HCT116 (cell line): ENCODE measurements around the gene ITGB6. TPM values are rescaled to one million over a fixed set of nuclear protein-coding genes. Genes with fewer than 3 reads are reported as not detected.

ENCODE experiments used
- ATAC-seq: fragments of 200-7000 bp; cut with Tn5 transposase; 2 replicates; pipeline ENCODE4 v1.9.1; 2020; ENCODE audit warnings: mild to moderate bottlenecking, moderate library complexity
- BruUV-seq: library from RNA; stranded (reverse); fragments of 400-500 nt; replicated peaks from 2 replicates; lab custom pipeline; 2021; lab: Mats Ljungman, UMichigan
- CTCF ChIA-PET: fragments of 300-600 bp; sonication (Branson Sonifier 250); formaldehyde crosslinking; loops from one replicate; lab custom pipeline; 2021; ENCODE audit warnings: antibody characterized with exemption; lab: Charles Lee
- POLR2A ChIA-PET: fragments of 300-600, 350-600 bp; sonication (Branson Sonifier 250); formaldehyde crosslinking; loops from one replicate; lab custom pipeline; 2021; ENCODE audit warnings: antibody characterized with exemption; lab: Charles Lee
- RAD21 ChIA-PET, 2 experiments: fragments of 300-600 bp; sonication (Branson Sonifier 250); formaldehyde crosslinking; loops; one replicate each; lab custom pipeline; 2023; ENCODE audit warnings: low total read pairs in 2 of 2; ENCODE audit not compliant: uncharacterized antibody in 2 of 2, unreplicated experiment in 2 of 2, low non-redundant PET in 1 of 2; lab: Charles Lee
- DNase-seq: peaks from one replicate; pipeline ENCODE4 v3.0.0-alpha.2; 2010; ENCODE audit warnings: low read depth, low spot score
- H2AFZ ChIP-seq: fragments of 200-600 bp; shearing (Covaris generic), sonication (generic); 2 replicates; pipeline ENCODE4 v1.6.1; 2017; ENCODE audit warnings: low read depth, mixed run types, mixed read lengths, antibody characterized with exemption, low read length; ENCODE audit not compliant: poor library complexity, severe bottlenecking
- H3K27ac ChIP-seq: 2 replicates; pipeline ENCODE4 v1.5.1; 2012; ENCODE audit warnings: low read depth, low read length
- H3K27me3 ChIP-seq: fragments of 200-600 bp; sonication (generic); 2 replicates; pipeline ENCODE4 v1.6.1; 2016; ENCODE audit warnings: mixed run types, low read length, mixed read lengths; ENCODE audit not compliant: insufficient read depth
- H3K36me3 ChIP-seq, 2 experiments: fragments of 200-500 bp in 1 of 2; fragments of 200-600 bp in 1 of 2; sonication (Bioruptor generic) in 1 of 2; sonication (generic) in 1 of 2; 2 replicates each; pipeline versions ENCODE4 v1.5.1 to v1.6.1; 2014 to 2016; ENCODE audit warnings: low read length in 2 of 2, inconsistent platforms in 1 of 2, mixed read lengths in 1 of 2, mixed run types in 1 of 2; ENCODE audit not compliant: insufficient read depth in 2 of 2, control insufficient read depth in 1 of 2
- H3K4me1 ChIP-seq, 2 experiments: fragments of 200-600 bp in 1 of 2; sonication (generic) in 1 of 2; 2 replicates each; pipeline versions ENCODE4 v1.5.1 to v1.6.1; 2012 to 2017; ENCODE audit warnings: low read length in 2 of 2, inconsistent platforms in 1 of 2, mild to moderate bottlenecking in 1 of 2, mixed read lengths in 1 of 2, mixed run types in 1 of 2, moderate library complexity in 1 of 2; ENCODE audit not compliant: insufficient read depth in 2 of 2, control insufficient read depth in 1 of 2
- H3K4me2 ChIP-seq: fragments of 200-600 bp; sonication (generic); 2 replicates; pipeline ENCODE4 v1.6.1; 2017; ENCODE audit warnings: mixed run types, low read length, mixed read lengths
- H3K4me3 ChIP-seq, 2 experiments: fragments of 200-600 bp in 1 of 2; sonication (generic) in 1 of 2; replicated peaks in 1 of 2; 2 replicates each; pipeline ENCODE4 v1.5.1; 2011 to 2016; ENCODE audit warnings: low read length in 2 of 2, control low read depth in 1 of 2, low read depth in 1 of 2, mild to moderate bottlenecking in 1 of 2, mixed read lengths in 1 of 2, mixed run types in 1 of 2
- H3K79me2 ChIP-seq: fragments of 200-600 bp; sonication (generic); 2 replicates; pipeline ENCODE4 v1.6.1; 2017; ENCODE audit warnings: mild to moderate bottlenecking, mixed run types, low read length, moderate library complexity, mixed read lengths; ENCODE audit not compliant: insufficient read depth
- H3K9ac ChIP-seq: fragments of 200-600 bp; sonication (generic); 2 replicates; pipeline ENCODE4 v1.6.1; 2016; ENCODE audit warnings: low read length, mixed read lengths
- H3K9me2 ChIP-seq: fragments of 200-600 bp; sonication (generic), shearing (Covaris generic); 2 replicates; pipeline ENCODE4 v1.6.1; 2017; ENCODE audit warnings: mixed run types, mild to moderate bottlenecking, moderate library complexity; ENCODE audit not compliant: insufficient read depth
- H3K9me3 ChIP-seq, 2 experiments: fragments of 200-500 bp in 1 of 2; fragments of 200-600 bp in 1 of 2; sonication (Bioruptor generic) in 1 of 2; sonication (generic) in 1 of 2; 2 replicates each; pipeline ENCODE4 v1.6.1; 2014 to 2017; ENCODE audit warnings: low read length in 2 of 2, mixed read lengths in 2 of 2, inconsistent platforms in 1 of 2, low read depth in 1 of 2, mild to moderate bottlenecking in 1 of 2, mixed run types in 1 of 2, moderate library complexity in 1 of 2; ENCODE audit not compliant: control insufficient read depth in 1 of 2, insufficient read depth in 1 of 2
- H4K20me1 ChIP-seq: fragments of 200-600 bp; sonication (generic), shearing (Covaris generic); 2 replicates; pipeline ENCODE4 v1.6.1; 2017; ENCODE audit warnings: mixed run types, mild to moderate bottlenecking, moderate library complexity; ENCODE audit not compliant: insufficient read depth
- ATF3 ChIP-seq: IDR thresholded peaks from 2 replicates; pipeline ENCODE4 v1.6.1; 2012
- CBX3 ChIP-seq: IDR thresholded peaks from 2 replicates; pipeline ENCODE4 v1.6.1; 2012; ENCODE audit warnings: low read depth
- CEBPB ChIP-seq: IDR thresholded peaks from 2 replicates; pipeline ENCODE4 v1.6.1; 2012; ENCODE audit warnings: low read depth
- EGR1 ChIP-seq: IDR thresholded peaks from 2 replicates; pipeline ENCODE4 v1.6.1; 2012; ENCODE audit warnings: low read depth
- EZH2 ChIP-seq: fragments of 200-600 bp; sonication (generic); IDR thresholded peaks from 2 replicates; pipeline ENCODE4 v1.6.1; 2017; ENCODE audit warnings: antibody characterized with exemption, mixed run types
- EZH2phosphoT487 ChIP-seq: fragments of 200-600 bp; IDR thresholded peaks from 2 replicates; pipeline ENCODE4 v1.6.1; 2018; ENCODE audit warnings: antibody characterized with exemption, borderline replicate concordance
- FOSL1 ChIP-seq: IDR thresholded peaks from 2 replicates; pipeline ENCODE4 v1.6.1; 2012; ENCODE audit warnings: low read depth
- JUND ChIP-seq: IDR thresholded peaks from 2 replicates; pipeline ENCODE4 v1.6.1; 2012
- MAX ChIP-seq: IDR thresholded peaks from 2 replicates; pipeline ENCODE4 v1.6.1; 2012
- POLR2A ChIP-seq: IDR thresholded peaks from 2 replicates; pipeline ENCODE4 v1.7.0; 2011; ENCODE audit warnings: borderline replicate concordance; ENCODE audit not compliant: insufficient read depth, insufficient read length; ENCODE audit errors: extremely low read depth
- POLR2AphosphoS5 ChIP-seq: IDR thresholded peaks from 2 replicates; pipeline ENCODE4 v1.6.1; 2011; ENCODE audit warnings: mild to moderate bottlenecking, low read depth, low read length, moderate library complexity
- RAD21 ChIP-seq: IDR thresholded peaks from 2 replicates; pipeline ENCODE4 v1.6.1; 2012; ENCODE audit warnings: low read depth, mild to moderate bottlenecking
- SP1 ChIP-seq: IDR thresholded peaks from 2 replicates; pipeline ENCODE4 v1.6.1; 2012; ENCODE audit warnings: low read depth
- SRF ChIP-seq: IDR thresholded peaks from 2 replicates; pipeline ENCODE4 v1.6.1; 2012; ENCODE audit warnings: low read depth
- ZBTB33 ChIP-seq: IDR thresholded peaks from 2 replicates; pipeline ENCODE4 v1.6.1; 2011; ENCODE audit warnings: mild to moderate bottlenecking, low read length, moderate library complexity; ENCODE audit not compliant: insufficient replicate concordance; ENCODE audit errors: extremely low read depth
- ZFX ChIP-seq: fragments of 450-650 bp; IDR thresholded peaks from 2 replicates; pipeline ENCODE4 v1.6.1; 2017
- ZNF274 ChIP-seq: fragments of 200-500 bp; sonication (Bioruptor generic); IDR thresholded peaks from 2 replicates; pipeline ENCODE4 v1.6.1; 2014; ENCODE audit warnings: mild to moderate bottlenecking, low read depth, low read length, inconsistent platforms
- intact Hi-C: fragments of 100-400 bp; cut with micrococcal nuclease; formaldehyde crosslinking; loops from 2 replicates; pipeline ENCODE4 v1.10.0; 2022
- total RNA-seq: library from RNA; stranded (reverse); gene quantifications from one replicate; pipeline ENCODE4 v1.2.1, GENCODE V29; 2021; ENCODE audit not compliant: unreplicated experiment

Gene ITGB6
- total RNA-seq, 1 experiment from 2014 or later = 0.12 TPM

- intact Hi-C loops = no loop called here
- no peaks in the 10 kb centered on the region for H3K79me2 ChIP-seq
- no peak overlapping the region for H3K4me3 ChIP-seq
- H3K9ac ChIP-seq = no peak overlapping the region
- no peaks in the 10 kb centered on the region for H3K36me3 ChIP-seq
- ChIA-PET CTCF (no interaction called here), POLR2A (no interaction called here), RAD21 (no interaction called here)
- DNase-seq = no peak
- H3K4me2 ChIP-seq = no peak overlapping the region
- no peak overlapping the region for H2AFZ ChIP-seq
- no peak for ATAC-seq
- H3K27ac ChIP-seq = no peak overlapping the region
- no peaks in the 10 kb centered on the region for H3K9me3 ChIP-seq
- TF ChIP-seq POLR2A (no peak), RAD21 (no peak), SRF (no peak), EZH2phosphoT487 (no peak), ZBTB33 (no peak)
- no peaks in the 10 kb centered on the region for H3K9me2 ChIP-seq
- H4K20me1 ChIP-seq = no peaks in the 10 kb centered on the region
- H3K4me1 ChIP-seq = no peaks in the 10 kb centered on the region
- no peaks in the 10 kb centered on the region for H3K27me3 ChIP-seq
- BruUV-seq = no TSS peak
Observed at GRCh38 chr2:160165081-160165480, 35.0 kb downstream of the ITGB6 start.

- Histone ChIP-seq H2AFZ (no peak overlapping the region), H3K9me2 (no peaks in the 10 kb centered on the region), H3K4me3 (no peak overlapping the region), H3K4me1 (no peaks in the 10 kb centered on the region), H3K9me3 (no peaks in the 10 kb centered on the region), H3K79me2 (no peaks in the 10 kb centered on the region), H3K4me2 (no peak overlapping the region), H3K9ac (no peak overlapping the region), H3K27ac (no peak overlapping the region), H3K27me3 (no peaks in the 10 kb centered on the region), H3K36me3 (no peaks in the 10 kb centered on the region), H4K20me1 (no peaks in the 10 kb centered on the region)
- RAD21 ChIA-PET = no interaction called here
- CTCF ChIA-PET = no interaction called here
- DNase-seq (no peak), ATAC-seq (no peak)
- BruUV-seq = no TSS peak
- intact Hi-C loops = no loop called here
- POLR2A ChIA-PET = no interaction called here
- no peak for TF ChIP-seq EZH2phosphoT487
- no peak for TF ChIP-seq CEBPB
- no peak for TF ChIP-seq MAX
- TF ChIP-seq POLR2AphosphoS5 = no peak
- TF ChIP-seq CBX3 = no peak
- TF ChIP-seq ZNF274 = no peak
- no peak for TF ChIP-seq ZFX
- no peak for TF ChIP-seq JUND
- no peak for TF ChIP-seq EZH2
- no peak for TF ChIP-seq SRF
- TF ChIP-seq SP1 = no peak
- TF ChIP-seq FOSL1 = no peak
- TF ChIP-seq EGR1 = no peak
- no peak for TF ChIP-seq ATF3
Observed at GRCh38 chr2:160157861-160158829, 41.9 kb downstream of the ITGB6 start.
